Measurements from ENCODE around the gene CTNNA2.

Gene CTNNA2

DNA sequence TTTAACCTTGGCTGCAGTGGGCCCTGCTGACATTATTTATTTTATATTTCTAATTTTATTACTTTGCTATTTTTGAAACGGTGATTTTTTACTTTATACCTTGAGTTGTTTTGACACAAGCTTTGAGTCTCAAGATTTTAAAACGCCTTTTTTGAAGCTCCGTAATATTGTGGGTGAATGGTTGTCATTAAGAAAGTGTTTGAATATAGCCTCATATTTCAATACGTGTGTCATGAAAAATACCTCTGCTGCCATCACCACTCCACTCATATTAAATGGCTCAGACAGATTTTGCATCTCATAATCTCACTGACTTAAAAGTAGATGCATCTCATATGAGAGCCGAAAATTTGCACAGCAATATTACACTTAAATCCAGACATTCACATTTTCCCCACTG is 106.6 kb downstream of the CTNNA2 start:
- no peak for DNase-seq

DNA sequence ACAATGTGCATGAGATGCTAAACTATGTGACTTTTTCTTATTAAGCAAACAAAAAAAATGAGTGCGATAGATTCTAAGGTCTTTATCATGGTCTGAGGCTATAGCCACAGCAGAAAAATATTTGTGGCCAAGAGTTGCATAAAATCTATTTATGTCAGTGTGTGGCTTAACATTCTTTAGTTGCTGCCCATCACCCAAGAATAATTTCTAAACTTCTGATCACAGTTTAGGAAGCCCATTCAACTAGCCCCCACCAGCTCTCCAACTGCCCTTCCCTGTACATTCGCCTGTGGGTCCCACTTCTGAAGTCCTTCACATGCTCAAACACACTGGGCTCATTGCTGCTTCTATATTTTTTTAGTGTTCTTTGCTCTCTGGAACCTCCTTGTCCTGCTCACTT is 107.1 kb downstream of the CTNNA2 start:
- no peak for DNase-seq

DNA sequence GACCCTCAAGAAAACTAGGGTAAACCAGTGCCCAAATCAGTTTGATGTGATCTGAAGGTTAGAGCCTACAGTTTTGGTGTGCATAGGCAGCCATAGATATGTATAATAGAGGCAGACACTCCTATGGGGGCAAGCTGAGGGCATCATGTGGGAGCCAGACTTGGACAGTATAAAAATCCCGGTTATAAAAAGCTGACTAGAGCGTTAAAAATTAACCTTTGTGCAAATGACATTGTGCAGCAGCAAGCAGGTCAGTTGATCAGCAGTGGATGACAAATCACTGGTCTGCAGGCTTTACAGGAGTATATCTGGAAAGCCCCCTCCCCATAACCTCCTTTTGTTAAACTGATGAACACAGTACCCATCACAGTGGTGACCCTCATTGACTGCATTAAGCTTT is 107.8 kb downstream of the CTNNA2 start:
- DNase-seq, result no peak

DNA sequence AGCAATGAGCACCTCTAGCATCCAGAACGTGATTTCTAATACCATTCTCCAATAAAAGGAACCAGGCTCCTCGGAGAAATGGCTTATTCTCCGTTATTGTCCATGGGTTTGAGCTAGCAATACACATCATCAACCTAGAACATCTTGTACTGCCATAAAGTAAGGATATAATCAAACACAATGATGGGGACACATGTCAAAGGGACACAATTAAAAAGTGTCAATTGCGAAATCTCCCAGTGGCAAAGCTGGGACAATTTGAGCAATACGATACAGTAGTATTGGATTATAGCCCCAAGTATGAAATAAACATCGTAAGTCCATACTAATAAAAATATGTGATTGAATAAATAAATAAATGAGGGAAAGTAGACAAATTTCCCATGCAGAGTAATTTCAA is 108.4 kb downstream of the CTNNA2 start:
- DNase-seq, result no peak

- no peak for DNase-seq
Measured at GRCh38 chr2:79621755-79622154, 108.9 kb downstream of the CTNNA2 start.

DNA sequence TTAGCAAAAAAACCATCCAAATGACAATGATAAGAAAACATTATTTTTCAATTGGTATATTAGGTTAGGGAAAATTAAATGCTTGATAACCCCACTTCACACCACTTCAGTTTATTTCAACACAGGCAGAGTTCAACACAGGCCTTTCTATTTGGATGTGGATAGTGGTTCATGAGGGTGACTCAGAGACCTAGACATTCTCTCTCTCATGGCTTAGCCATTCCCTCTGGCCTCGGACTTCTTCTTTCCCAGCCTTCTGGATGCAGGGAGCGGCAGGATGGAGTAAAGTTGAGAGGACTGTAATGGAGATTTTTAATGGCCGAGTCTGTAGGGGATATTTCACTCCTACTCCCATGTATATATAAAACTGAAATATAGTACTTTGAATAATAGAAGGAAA is 109.7 kb downstream of the CTNNA2 start:
- DNase-seq, result no peak

DNA sequence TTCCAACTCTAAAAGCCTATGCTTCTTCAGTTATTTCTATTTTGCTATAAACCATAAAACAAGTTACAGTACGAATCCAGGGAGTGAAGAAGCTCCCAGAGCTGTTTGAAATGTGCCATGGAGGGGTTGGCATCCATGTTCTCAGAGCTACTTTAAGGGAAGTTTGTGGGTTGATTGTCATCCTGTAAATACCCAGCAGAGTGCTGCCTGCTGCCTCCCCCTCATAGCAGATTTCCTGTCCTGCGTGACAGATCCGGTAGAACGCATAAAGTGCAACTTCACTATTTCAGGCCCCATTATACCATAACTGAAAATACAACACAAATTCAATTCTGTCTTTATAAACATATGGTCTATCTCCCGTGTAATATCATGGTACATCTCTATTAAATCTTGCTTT is 114.4 kb downstream of the CTNNA2 start:
- no peak for DNase-seq

- DNase-seq, result no peak
Measured at GRCh38 chr2:79630060-79630459, 117.2 kb downstream of the CTNNA2 start.

- no peak for DNase-seq
Measured at GRCh38 chr2:79630972-79631557, 118.2 kb downstream of the CTNNA2 start.

DNA sequence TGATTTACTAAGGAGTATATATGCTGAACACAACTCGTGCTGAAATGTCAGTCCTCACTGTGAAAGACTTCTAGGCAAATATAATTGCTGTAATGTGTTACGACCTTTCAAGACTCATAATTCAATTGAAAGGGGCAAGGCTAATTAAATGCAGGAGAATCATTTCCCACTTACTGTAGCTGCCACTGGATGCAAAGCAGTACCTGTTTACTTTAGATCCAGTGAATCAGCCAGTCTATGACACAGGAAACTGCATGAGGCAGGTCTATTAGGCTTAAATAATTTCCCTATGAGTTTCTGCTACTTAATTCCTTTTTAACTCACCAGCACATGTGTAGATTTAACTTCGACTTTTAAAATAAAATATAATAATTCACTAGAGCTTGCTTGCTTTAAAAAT is 125.6 kb downstream of the CTNNA2 start:
- DNase-seq, result no peak

- no peak for DNase-seq
Measured at GRCh38 chr2:79638954-79639353, 126.1 kb downstream of the CTNNA2 start.

DNA sequence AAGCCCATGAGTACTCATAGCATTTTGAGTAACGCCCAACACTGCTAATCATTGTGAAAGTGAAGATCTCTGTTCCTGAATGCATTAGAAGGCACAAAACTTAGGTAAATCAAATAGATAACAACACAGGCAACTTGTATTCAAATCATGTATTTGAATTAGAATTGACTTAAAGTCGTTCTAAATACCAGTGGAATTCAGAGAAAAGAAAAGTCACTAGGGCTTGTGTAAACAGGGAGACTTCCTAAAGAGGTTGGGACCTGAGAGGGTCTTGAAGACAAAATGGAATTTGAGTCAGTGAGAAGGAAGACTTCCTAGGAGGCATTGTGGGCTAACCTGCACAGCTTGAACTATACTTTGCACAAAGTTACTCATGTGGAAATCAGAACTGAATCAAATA is 127.2 kb downstream of the CTNNA2 start:
- DNase-seq, result no peak

DNA sequence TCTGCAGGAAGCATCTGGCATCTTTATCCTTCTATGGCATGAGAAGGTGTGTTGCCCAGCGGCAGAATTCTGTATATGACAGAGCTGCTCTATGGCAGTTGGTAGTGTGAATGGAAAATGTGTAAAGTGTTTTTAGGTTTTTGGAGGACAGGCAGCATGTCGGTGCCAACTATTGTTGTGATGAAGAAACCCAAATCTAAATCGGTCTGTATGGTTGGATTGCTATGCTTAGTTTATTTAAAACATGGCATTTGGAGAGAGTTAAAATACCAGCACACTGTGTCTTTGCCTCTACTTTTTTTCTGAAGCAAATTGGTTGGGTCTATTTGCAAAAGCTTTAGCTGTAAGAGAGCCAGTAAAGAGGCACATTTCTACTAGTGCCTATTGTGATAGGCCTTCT is 136.7 kb downstream of the CTNNA2 start:
- DNase-seq, result no peak

- no peak for DNase-seq
Measured at GRCh38 chr2:79660557-79660956, 147.7 kb downstream of the CTNNA2 start.

DNA sequence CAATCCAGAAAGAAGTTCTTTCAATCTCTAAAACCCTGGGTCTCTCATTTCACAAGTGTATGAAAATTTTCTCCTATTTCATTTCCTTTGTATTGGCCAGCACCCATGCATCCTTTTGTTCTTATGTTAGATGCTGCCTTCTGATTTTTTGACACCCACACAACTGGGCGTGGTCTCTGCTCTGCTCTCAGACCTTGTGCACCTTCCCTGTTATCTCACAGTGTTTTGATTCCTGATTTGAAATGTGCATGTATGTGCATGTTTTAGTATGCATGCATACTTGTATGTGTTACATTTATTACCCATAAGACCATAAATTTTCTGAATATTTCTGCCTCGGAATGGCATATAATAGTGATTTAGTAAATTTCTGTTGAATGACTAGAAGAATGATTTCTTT is 152.2 kb downstream of the CTNNA2 start:
- DNase-seq, result no peak

DNA sequence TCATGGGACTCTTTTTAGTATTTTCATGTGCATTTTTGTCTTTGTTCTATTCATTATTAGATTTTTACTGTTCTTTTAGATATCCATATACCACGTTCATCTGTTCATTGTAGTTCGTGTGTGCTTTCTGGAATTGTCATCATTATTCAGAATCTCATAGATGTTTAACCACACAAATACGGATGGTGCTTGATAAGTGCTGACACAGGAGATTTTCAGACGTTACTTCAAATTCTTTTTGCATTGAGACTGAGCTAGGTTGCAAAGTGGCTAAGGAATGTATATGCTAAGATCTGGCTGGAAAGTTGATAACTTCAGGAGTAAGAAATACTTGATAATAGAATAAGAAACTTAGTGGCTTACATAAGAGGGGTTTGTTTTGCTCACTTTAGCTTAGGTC is 153.6 kb downstream of the CTNNA2 start:
- DNase-seq, result no peak

DNA sequence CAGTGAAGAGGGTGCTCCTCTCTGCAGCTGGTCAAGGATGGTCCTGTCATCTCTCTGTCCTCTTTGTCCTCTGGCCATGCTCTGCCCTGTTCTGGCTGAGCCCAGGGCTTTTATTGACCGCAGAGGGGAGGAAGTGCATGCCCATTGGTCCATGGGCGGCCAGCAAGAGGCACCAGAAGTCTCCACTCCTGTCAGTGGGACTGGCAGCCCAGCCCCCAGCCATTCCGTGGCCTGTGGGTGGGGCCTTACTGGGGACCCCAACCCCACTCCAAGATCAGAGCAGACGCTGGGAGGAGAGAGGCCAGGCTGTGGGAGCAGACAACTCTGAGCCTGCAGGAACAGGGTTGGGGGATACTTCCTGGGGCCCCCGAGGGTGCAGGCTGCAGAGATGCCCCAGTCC is 156.9 kb downstream of the CTNNA2 start:
- DNase-seq, result no peak

DNA sequence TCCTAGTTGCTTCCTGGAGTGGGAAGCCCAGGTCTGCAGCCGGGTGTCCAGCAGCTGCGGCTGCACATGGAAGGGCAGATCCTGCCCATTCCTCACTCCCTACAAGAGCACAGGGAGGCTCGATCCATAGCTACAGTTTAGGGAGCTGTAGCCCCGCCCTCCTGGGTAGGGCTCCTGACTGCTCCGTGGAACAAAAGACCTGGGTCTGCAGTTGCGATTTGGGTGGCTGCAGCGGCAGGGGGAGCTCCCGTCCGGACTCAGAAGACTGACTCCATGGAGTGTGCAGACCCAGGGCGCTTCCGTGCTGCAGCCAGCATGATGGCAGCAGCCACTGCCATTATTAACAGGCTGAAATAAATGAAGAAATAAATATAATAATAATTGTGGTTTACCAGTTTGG is 157.3 kb downstream of the CTNNA2 start:
- no peak for DNase-seq

GRCh38 chr2:79686884-79687283 is 174.0 kb downstream of the CTNNA2 start:
- DNase-seq, result no peak

GRCh38 chr2:79695248-79695647 is 182.4 kb downstream of the CTNNA2 start:
- DNase-seq, result no peak

GRCh38 chr2:79697200-79697599 is 184.3 kb downstream of the CTNNA2 start:
- no peak for DNase-seq

DNA sequence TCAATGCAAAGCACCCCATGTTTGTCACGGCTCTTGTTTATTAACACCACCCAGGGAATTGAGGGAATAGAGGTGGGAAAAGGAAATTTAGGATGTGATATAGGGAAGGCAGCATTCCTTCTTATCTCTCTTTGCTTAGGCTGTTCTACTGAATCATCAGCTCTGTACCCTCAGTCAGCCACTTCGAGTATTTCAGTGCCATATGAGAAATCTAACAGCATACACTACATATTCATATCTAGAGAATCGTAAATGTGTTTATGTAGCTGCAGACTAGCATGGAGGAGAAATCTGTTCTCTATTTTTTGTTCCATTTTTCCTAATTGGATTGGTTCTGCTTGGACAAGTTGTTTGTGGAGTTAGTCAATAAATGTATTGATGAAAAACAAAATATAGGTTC is 187.8 kb downstream of the CTNNA2 start:
- DNase-seq, result no peak

DNA sequence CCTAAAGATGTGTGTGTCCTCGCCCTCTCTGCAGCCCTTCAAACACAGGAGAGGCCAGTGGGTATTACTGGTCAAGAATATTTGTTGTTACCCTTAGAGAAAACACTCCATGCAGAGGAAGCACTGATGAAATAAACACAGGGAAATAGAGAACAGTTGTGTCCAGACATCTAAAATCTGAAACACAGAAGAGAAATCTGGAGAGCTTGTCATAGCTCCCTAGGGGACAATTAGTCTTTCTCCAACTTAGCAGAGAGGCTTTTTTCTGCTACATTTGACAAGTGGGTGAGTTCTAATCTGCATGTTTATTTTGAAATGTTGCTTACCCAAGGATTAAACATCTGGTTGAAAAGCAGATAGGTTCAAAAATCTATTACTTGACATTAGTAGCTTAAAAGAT is 190.1 kb downstream of the CTNNA2 start:
- no peak for DNase-seq

GRCh38 chr2:79711098-79711497 is 198.2 kb downstream of the CTNNA2 start:
- DNase-seq, result no peak

DNA sequence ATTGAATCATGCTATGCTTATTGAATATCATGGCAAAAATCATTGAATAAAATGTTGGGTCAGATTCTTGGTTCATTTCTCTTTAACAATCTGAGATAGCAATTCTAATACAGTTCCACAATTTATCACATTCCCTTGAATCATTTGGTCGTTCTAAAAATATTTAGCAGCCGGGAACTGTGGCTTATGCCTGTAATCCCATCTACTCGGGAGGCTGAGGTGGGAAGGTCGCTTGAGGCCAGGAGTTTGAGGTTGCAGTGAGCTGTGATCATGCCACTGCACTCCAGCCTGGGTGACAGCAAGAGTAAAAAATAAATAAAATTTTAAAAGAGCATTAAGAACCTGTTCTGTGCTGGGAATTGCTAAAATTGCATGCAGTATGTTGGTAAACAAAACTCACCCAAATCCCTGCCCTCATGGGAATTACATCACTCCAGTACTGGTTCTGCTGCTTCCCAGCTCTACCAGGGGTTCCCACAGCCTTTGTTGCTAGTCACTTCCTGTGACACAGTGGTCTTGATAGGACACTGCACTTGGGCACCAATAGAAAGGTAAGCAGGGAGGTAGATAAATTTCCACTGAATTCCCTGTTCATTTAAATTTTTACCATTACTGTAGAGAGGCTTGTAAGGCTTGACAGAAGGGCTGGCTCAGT is 200.4 kb downstream of the CTNNA2 start:
- no peak for DNase-seq

All from CD4-positive, alpha-beta T cell treated with Interleukin-12 subunit alpha and Interleukin-12 subunit beta, for 1 hour (primary cell).